ENCODE data around the gene TAPT1.
A peak's percentile ranks its signal among the peaks of the same experiment; 100 is the strongest.
"Not testable (repeated sequence)": the region's sequence is repeated elsewhere in the genome, so short reads cannot be mapped to it uniquely, and the experiment has no call there.

TAPT1 gene

GRCh38 chr4:16225863-16226815 lies at the start of gene TAPT1:
Gene TAPT1 (minus strand): TSS chr4:16226471. CDS start chr4:16226457, 14 bp downstream.
- peak; percentile 92 for DNase-seq (ENCODE audit: low spot score)

DNA sequence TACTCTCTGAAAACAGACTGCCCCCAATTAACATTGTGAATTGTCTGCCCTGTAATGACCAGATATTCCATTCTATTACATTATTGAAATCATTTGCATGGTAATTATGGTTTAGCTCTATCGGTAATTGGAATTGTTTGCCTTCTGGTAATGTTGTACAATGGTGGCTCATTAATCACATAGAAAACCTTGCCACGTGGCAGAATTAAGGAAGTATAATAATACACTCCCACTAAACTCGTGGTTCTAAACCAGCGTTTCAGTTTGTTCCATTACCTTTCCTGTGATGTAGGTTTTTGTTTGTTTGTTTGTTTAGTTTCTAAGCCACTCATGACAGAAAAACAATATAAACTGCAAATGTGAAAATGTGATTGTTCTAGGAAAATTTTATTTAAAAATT lies 45.1 kb upstream of the TAPT1 start:
- DNase-seq (ENCODE audit: low spot score), result no peak

- DNase-seq (ENCODE audit: low spot score), result no peak
Observed at GRCh38 chr4:16270454-16271328, 44.4 kb upstream of the TAPT1 start.

- DNase-seq (ENCODE audit: low spot score), result not testable (repeated sequence)
Observed at GRCh38 chr4:16269742-16270453, 43.6 kb upstream of the TAPT1 start.

DNA sequence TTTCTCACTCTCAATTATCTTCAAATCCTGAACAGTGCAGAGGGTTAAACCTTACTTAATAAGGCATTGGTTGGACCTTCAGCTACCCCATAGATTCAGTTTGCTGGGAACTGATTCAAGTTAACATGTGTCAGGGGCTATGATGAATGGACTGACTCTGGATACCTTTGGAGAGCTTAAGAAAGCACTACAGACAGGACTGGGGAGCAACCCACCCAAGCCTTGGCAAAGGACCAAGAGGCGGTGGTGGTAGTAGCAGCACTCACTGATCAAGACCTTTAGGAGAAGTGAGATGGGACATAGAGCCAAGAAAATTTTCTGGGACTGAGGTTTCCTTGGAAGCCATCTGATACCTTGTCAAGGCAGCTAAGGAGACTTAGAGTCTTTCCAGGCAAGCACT lies 43.0 kb upstream of the TAPT1 start:
- no peak for DNase-seq (ENCODE audit: low spot score)

GRCh38 chr4:16268290-16268689 lies 42.0 kb upstream of the TAPT1 start:
- DNase-seq (ENCODE audit: low spot score), result no peak

GRCh38 chr4:16267639-16268038 lies 41.4 kb upstream of the TAPT1 start:
- DNase-seq (ENCODE audit: low spot score), result no peak

- no peak for DNase-seq (ENCODE audit: low spot score)
Observed at GRCh38 chr4:16265820-16266219, 39.5 kb upstream of the TAPT1 start.

DNA sequence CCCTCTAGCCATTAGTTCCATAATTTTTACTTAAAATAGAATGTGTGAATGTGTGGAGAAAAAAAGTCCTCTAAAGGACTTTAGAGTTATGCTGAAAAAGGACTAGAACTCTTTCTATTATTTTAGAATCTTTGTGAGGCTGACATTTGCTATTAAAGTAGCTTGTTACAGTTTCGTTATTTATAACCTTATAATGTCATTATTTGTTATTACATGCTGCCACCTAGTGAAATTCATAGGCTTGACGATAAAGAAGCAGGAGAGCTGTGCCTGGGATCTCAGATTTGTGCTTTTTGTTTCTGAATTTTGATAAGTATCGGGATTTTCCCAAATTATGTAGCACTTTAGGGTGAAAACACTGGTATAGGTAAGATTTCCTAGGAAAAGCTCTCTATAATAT lies 38.5 kb upstream of the TAPT1 start:
- DNase-seq (ENCODE audit: low spot score), result peak; percentile 55

GRCh38 chr4:16263056-16263455 lies 36.8 kb upstream of the TAPT1 start:
- DNase-seq (ENCODE audit: low spot score), result no peak

DNA sequence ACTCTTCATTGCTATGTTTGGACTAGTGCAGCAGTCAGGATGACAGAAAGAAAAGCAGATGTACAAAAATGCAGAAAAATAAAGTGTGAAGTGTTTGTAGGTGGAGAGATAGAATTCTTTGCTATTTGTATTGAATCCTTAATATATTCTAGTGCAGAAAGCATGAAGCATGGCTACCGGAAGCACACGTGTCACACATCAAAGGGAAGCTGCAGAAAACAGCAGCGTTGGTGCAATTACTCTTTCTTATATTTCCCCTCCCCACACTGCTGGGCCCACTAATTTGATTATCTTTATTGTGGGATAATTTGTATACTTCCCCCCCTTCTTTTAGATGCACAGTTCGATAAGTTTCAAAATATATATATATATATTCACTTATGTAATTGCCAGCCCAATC lies 35.9 kb upstream of the TAPT1 start:
- no peak for DNase-seq (ENCODE audit: low spot score)

GRCh38 chr4:16261313-16261878 lies 35.1 kb upstream of the TAPT1 start:
- DNase-seq (ENCODE audit: low spot score), result no peak

- no peak for DNase-seq (ENCODE audit: low spot score)
Observed at GRCh38 chr4:16259889-16260246, 33.6 kb upstream of the TAPT1 start.

DNA sequence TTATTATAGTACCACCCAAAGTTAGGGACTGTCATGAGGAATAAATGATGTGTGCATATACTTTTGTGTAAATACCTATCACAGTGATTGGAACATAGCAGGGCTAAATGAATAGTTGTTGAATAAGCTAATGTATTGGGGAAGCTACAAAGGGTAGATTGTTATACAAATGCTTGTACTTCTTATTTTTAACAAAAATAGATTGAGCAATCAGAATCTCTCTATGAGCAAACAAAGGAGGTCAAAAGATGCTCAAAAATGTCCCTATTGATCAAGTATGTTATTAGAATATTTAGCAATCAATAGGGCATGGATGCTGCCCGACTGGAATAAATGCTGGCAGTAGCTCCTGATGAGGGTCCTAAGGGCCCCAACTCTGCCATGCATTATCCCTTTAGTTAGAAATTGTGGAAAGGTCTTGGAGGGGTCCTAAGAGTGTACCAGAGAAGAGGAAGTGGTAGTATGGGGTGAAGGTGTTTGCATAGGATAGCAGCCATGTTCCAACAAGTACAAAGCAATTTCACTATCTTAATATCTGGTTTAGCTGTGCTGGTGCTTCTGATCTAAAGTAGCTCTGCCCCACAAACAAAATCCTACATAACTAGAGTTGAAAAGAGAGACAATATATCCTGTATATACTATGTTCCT lies 33.1 kb upstream of the TAPT1 start:
- no peak for DNase-seq (ENCODE audit: low spot score)

- DNase-seq (ENCODE audit: low spot score), result no peak
Observed at GRCh38 chr4:16257611-16258010, 31.3 kb upstream of the TAPT1 start.

- no peak for DNase-seq (ENCODE audit: low spot score)
Observed at GRCh38 chr4:16256343-16256742, 30.1 kb upstream of the TAPT1 start.

DNA sequence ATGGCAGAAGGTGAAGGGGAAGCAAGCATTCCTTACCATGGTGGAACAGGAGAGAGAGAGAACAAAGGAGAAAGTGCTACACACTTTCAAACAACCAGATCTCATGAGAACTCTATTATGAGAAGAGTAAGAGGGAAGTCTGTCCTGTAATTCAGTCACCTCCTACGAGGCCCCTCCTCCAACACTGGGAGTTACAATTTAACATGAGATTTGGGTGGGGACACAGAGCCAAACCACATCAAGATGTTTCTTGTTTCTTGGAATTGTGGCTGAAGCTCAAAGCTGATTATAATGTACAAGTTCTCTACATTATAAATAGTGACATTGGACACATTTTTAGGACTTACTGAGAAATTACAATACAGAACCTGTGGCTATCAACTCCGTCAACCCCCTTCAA lies 29.5 kb upstream of the TAPT1 start:
- no peak for DNase-seq (ENCODE audit: low spot score)

DNA sequence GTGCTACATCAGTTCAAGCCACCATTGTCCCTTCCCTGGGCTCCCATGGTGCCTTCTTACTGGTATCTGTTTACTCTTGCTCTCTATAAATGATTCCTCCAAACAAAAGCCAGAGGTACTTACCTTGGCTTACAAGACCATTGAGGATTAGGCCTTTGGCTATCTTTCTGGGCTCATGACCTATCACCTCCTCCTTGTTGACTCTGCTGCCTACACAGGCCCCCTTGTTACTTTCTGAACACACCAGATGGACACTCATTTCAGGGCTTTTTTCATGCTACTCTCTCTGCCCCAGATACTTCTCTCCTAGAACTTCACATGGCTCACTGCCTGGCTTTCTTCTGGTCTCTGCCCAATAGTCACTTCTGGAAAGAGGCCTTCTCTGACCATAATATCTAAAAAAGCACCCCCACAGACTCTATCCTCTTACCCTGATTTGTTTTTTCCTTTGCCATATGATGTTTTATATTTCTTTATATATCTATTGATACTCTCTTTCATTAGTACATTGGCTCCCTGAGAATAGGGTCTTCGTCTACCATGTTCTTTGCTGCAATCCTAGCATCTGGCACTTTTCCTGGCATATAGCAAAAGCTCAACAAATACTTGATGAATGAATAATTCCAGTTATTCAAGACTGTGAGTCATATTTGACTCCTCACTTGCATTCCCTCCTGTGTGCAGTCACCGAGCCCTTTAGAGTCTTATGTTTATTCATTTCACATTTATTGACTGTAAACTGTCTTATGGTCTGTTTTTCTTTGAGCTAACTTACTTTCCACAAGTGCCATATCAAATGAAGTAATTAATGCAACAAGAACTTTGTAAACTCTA lies 27.1 kb upstream of the TAPT1 start:
- DNase-seq (ENCODE audit: low spot score), result no peak

DNA sequence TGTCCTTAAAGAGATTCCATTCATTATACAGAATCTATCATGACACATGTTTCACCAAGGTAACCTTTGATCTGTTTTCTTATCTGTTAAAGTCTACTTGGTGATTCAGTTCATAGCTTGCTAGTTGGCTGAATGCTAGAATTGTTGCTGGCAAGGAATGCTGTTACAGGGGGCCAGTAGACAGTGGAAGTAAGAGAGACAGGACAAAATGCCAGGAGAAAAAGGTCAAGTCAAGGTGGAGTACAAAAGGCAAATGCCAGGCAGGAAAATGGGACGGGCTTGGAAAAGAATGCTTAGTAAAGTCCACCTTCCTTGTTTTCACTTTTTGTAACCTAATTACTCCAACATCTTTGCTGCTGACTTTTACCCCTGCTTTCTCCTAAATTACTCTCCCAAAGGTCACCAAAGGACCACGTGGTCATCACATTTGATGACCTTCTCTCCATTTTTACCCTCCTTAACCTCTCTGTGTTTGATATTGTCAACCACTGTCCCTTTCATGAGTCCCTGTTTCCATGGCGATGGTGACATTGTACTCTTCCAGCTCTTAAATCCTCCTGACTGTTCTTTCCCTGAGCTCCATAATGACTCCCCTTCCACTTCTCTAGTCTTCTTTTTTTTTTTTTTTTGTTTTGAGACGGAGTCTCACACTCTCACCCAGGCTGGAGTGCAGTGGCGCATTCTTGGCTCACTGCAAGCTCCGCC lies 24.5 kb upstream of the TAPT1 start:
- no peak for DNase-seq (ENCODE audit: low spot score)

- DNase-seq (ENCODE audit: low spot score), result no peak
Observed at GRCh38 chr4:16248605-16249004, 22.3 kb upstream of the TAPT1 start.

Data from D341Med (cell line).